Measurements from ENCODE around the gene CASKIN2.

Gene CASKIN2

GRCh38 chr17:75509528-75510258, 5.6 kb downstream of the CASKIN2 start:
- no peak for DNase-seq (ENCODE audit: low read depth, low spot score)
- ChIA-PET CTCF (interaction anchor here (0.8 kb wide), 2 partner anchors 12 to 115 kb away, joined by 3 to 5 read pairs; no protein-coding TSS in a partner anchor), POLR2A (no interaction called here)
- no peak overlapping the region for H3K4me3 ChIP-seq (ENCODE audit: low read depth, low read length)
- no peak for TF ChIP-seq CTCF (IDR thresholded peaks at IDR 0.05; ENCODE audit: insufficient read depth, low read length, missing control alignments)

GRCh38 chr17:75508931-75509361, 6.4 kb downstream of the CASKIN2 start:
- TF ChIP-seq CTCF (IDR thresholded peaks at IDR 0.05; ENCODE audit: insufficient read depth, low read length, missing control alignments) = no peak
- ChIA-PET CTCF (interaction anchor here (1.1 to 1.8 kb wide), 3 partner anchors 8 to 241 kb away, joined by 3 to 7 read pairs (median 3); partner anchors contain the start of gene TSEN54), POLR2A (no interaction called here)
- H3K4me3 ChIP-seq (ENCODE audit: low read depth, low read length) = no peak overlapping the region
- no peak for DNase-seq (ENCODE audit: low read depth, low spot score)

- TF ChIP-seq CTCF (IDR thresholded peaks at IDR 0.05; ENCODE audit: insufficient read depth, low read length, missing control alignments) = no peak
- no peak for DNase-seq (ENCODE audit: low read depth, low spot score)
- no peak overlapping the region for H3K4me3 ChIP-seq (ENCODE audit: low read depth, low read length)
- ChIA-PET CTCF (interaction anchor here (1.1 to 1.8 kb wide), 5 partner anchors 9 to 242 kb away, joined by 3 to 7 read pairs (median 3); partner anchors contain the start of genes SMIM5 and TSEN54), POLR2A (interaction anchor here (0.5 kb wide), 1 partner anchor 52 kb away, joined by 3 read pairs; no protein-coding TSS in a partner anchor)
Observed at GRCh38 chr17:75507733-75508719, 7.3 kb downstream of the CASKIN2 start.

GRCh38 chr17:75506888-75507287, 8.4 kb downstream of the CASKIN2 start:
- H3K4me3 ChIP-seq (ENCODE audit: low read depth, low read length) = no peak overlapping the region
- ChIA-PET CTCF (no interaction called here), POLR2A (interaction anchor here (1.2 kb wide), 1 partner anchor 10 kb away, joined by 3 read pairs; the partner anchor contains the start of gene TSEN54)
- TF ChIP-seq CTCF (IDR thresholded peaks at IDR 0.05; ENCODE audit: insufficient read depth, low read length, missing control alignments) = no peak
- DNase-seq (ENCODE audit: low read depth, low spot score) = no peak

- CTCF ChIA-PET = interaction anchor here (1.9 to 3.9 kb wide), 2 partner anchors 8 to 12 kb away, joined by 8 to 15 read pairs; no protein-coding TSS in a partner anchor
- no peak for TF ChIP-seq CTCF (IDR thresholded peaks at IDR 0.05; ENCODE audit: insufficient read depth, low read length, missing control alignments)
- no peak overlapping the region for H3K4me3 ChIP-seq (ENCODE audit: low read depth, low read length)
- DNase-seq (ENCODE audit: low read depth, low spot score) = no peak
- POLR2A ChIA-PET = interaction anchor here (1.2 kb wide), 1 partner anchor 10 kb away, joined by 3 read pairs; the partner anchor contains the start of gene TSEN54
Observed at GRCh38 chr17:75506134-75506533, 9.2 kb downstream of the CASKIN2 start.
